COLO829 (cell line): ENCODE data around the gene ZNF740.
A peak's percentile ranks its signal among the peaks of the same experiment; 100 is the strongest.
"Not testable (repeated sequence)": the region's sequence is repeated elsewhere in the genome, so short reads cannot be mapped to it uniquely, and the experiment has no call there.

Source experiments
- DNase-seq: peaks from one replicate; pipeline ENCODE4 v3.0.0; 2012; ENCODE audit warnings: low spot score

ZNF740 gene

GRCh38 chr12:53194973-53195372 is 14.5 kb downstream of the ZNF740 start:
- DNase-seq: no peak

GRCh38 chr12:53195516-53196420 is 15.2 kb downstream of the ZNF740 start:
- no peak for DNase-seq

GRCh38 chr12:53196486-53196885 is 16.0 kb downstream of the ZNF740 start:
- no peak for DNase-seq

- DNase-seq: no peak
Observed at GRCh38 chr12:53197011-53197640, 16.6 kb downstream of the ZNF740 start.

GRCh38 chr12:53198486-53199110 is 18.1 kb downstream of the ZNF740 start:
- no peak for DNase-seq

GRCh38 chr12:53199700-53200099 is 19.2 kb downstream of the ZNF740 start:
- DNase-seq: no peak

GRCh38 chr12:53200107-53200457 is 19.6 kb downstream of the ZNF740 start:
- DNase-seq: no peak

GRCh38 chr12:53200458-53201176 is 20.1 kb downstream of the ZNF740 start:
- no peak for DNase-seq

- DNase-seq: no peak
Observed at GRCh38 chr12:53201177-53201541, 20.6 kb downstream of the ZNF740 start.

GRCh38 chr12:53201639-53202038 is 21.1 kb downstream of the ZNF740 start:
- DNase-seq: no peak

GRCh38 chr12:53202316-53202715 is 21.8 kb downstream of the ZNF740 start:
- not testable (repeated sequence) for DNase-seq

- no peak for DNase-seq
Observed at GRCh38 chr12:53204351-53204750, 23.8 kb downstream of the ZNF740 start.

- DNase-seq: no peak
Observed at GRCh38 chr12:53205747-53206419, 25.4 kb downstream of the ZNF740 start.

- DNase-seq: no peak
Observed at GRCh38 chr12:53207042-53207441, 26.5 kb downstream of the ZNF740 start, which contains the start of gene ITGB7. Gene ITGB7, minus strand, starts transcription at chr12:53207251. Its CDS starts 6,808 bp downstream, at chr12:53200443.

GRCh38 chr12:53208435-53208834 is 27.9 kb downstream of the ZNF740 start:
- no peak for DNase-seq

- no peak for DNase-seq
Observed at GRCh38 chr12:53208877-53209463, 28.4 kb downstream of the ZNF740 start.

- no peak for DNase-seq
Observed at GRCh38 chr12:53210843-53211242, 30.3 kb downstream of the ZNF740 start.

GRCh38 chr12:53211476-53212381 is 31.2 kb downstream of the ZNF740 start:
- no peak for DNase-seq

GRCh38 chr12:53212931-53213330 is 32.4 kb downstream of the ZNF740 start:
- DNase-seq: no peak

- DNase-seq: peak; percentile 88
Observed at GRCh38 chr12:53213348-53213747, 32.8 kb downstream of the ZNF740 start.
